Activated B cell treated with CpG ODN at 0.5 μM for 24 hours (primary cell): ENCODE data around the gene ATP11C. TPM values are rescaled to one million over a fixed set of nuclear protein-coding genes. Genes with fewer than 3 reads are reported as not detected.

Experiments
- ATAC-seq: fragments of 200-7000 bp; cut with Tn5 transposase; one replicate; pipeline ENCODE4 v1.10.0; 2021; ENCODE audit warnings: low read depth, mild to moderate bottlenecking, moderate library complexity
- CTCF ChIA-PET: fragments of 350-600 bp; sonication (Branson Sonifier 250); formaldehyde crosslinking; loops from one replicate; lab custom pipeline; 2021; ENCODE audit warnings: antibody characterized with exemption; lab: Charles Lee
- POLR2A ChIA-PET: fragments of 350-600 bp; sonication (Branson Sonifier 250); formaldehyde crosslinking; loops from one replicate; lab custom pipeline; 2021; ENCODE audit warnings: antibody characterized with exemption; lab: Charles Lee
- DNase-seq: peaks from one replicate; pipeline ENCODE4 v3.0.0; 2022
- H3K27ac Mint-ChIP-seq: one replicate; pipeline ENCODE4 v1.8.0; 2020; ENCODE audit warnings: mixed read lengths
- H3K27me3 Mint-ChIP-seq: one replicate; pipeline ENCODE4 v1.8.0; 2021; ENCODE audit warnings: mixed read lengths
- H3K36me3 Mint-ChIP-seq: one replicate; pipeline ENCODE4 v1.8.0; 2021; ENCODE audit warnings: low read depth, mixed read lengths
- H3K4me1 Mint-ChIP-seq: one replicate; pipeline ENCODE4 v1.8.0; 2021; ENCODE audit warnings: mixed read lengths
- H3K4me3 Mint-ChIP-seq: one replicate; pipeline ENCODE4 v1.8.0; 2020; ENCODE audit warnings: mild to moderate bottlenecking, mixed read lengths
- H3K9me3 Mint-ChIP-seq: one replicate; pipeline ENCODE4 v1.8.0; 2020; ENCODE audit warnings: mixed read lengths
- intact Hi-C: fragments of 100-400 bp; cut with micrococcal nuclease; formaldehyde crosslinking; loops from one replicate; pipeline ENCODE4 v1.15.1; 2024
- total RNA-seq: library from RNA; stranded (reverse); gene quantifications from 2 replicates; pipeline ENCODE4 v1.2.3, GENCODE V29; 2022
- TF ChIP-seq, protein P1 (sequence below): fragments of 200-600 bp; IDR thresholded peaks from one replicate; pipeline ENCODE4 v1.8.0; 2022; ENCODE audit warnings: antibody characterized with exemption, mild to moderate bottlenecking

ATP11C gene
- total RNA-seq, 1 donor from 2014 or later: 19.7 TPM

DNA sequence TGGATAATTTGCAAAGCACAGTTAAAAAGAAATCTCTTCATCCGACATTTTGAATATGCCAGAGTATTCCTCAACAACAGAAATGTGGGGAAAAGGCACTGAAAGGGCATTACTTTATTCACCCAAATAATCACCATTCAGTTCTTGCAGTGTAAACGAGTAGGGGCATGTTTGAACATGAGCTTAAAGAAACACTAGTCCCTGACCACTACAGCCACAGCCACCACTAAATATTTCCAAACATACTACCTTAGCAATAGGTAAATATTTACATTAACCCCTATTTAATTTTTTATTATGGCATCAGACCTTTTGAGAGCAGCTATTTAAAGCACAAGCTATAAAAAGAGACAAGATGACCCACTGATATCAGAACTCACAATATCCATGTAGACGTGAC lies 252.5 kb downstream of the ATP11C start:
- Mint-ChIP-seq H3K36me3 (no peaks in the 10 kb centered on the region), H3K27me3 (no peaks in the 10 kb centered on the region), H3K27ac (no peak overlapping the region), H3K9me3 (no peaks in the 10 kb centered on the region), H3K4me1 (no peaks in the 10 kb centered on the region), H3K4me3 (no peak overlapping the region)
- TF ChIP-seq, protein P1, sequence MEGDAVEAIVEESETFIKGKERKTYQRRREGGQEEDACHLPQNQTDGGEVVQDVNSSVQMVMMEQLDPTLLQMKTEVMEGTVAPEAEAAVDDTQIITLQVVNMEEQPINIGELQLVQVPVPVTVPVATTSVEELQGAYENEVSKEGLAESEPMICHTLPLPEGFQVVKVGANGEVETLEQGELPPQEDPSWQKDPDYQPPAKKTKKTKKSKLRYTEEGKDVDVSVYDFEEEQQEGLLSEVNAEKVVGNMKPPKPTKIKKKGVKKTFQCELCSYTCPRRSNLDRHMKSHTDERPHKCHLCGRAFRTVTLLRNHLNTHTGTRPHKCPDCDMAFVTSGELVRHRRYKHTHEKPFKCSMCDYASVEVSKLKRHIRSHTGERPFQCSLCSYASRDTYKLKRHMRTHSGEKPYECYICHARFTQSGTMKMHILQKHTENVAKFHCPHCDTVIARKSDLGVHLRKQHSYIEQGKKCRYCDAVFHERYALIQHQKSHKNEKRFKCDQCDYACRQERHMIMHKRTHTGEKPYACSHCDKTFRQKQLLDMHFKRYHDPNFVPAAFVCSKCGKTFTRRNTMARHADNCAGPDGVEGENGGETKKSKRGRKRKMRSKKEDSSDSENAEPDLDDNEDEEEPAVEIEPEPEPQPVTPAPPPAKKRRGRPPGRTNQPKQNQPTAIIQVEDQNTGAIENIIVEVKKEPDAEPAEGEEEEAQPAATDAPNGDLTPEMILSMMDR: no peak
- DNase-seq (no peak), ATAC-seq (no peak)
- intact Hi-C loops: no loop called here
- ChIA-PET POLR2A (no interaction called here), CTCF (no interaction called here)

Other genes starting within 250 kb of the ATP11C start
- 0.39 and 0.75 TPM in 2 replicates for gene MCF2, start 224.9 kb downstream of the ATP11C start, total RNA-seq
- not detected in 2 replicates for gene CXorf66, start 32.5 kb upstream of the ATP11C start, total RNA-seq